ENCODE measurements around the gene NDUFAF2.

NDUFAF2 gene

GRCh38 chr5:61159070-61159469 is 214.1 kb downstream of the NDUFAF2 start:
- Histone ChIP-seq H2AFZ (ENCODE audit: low read depth, low read length) (no peak overlapping the region), H4K20me1 (ENCODE audit: insufficient read depth, low read length) (no peaks in the 10 kb centered on the region), H3K4me3 (ENCODE audit: low read depth in 1 of 2, low read length in 2 of 2) (no peak overlapping the region), H3K4me2 (ENCODE audit: insufficient read depth, low read length) (no peak overlapping the region), H3K27ac (ENCODE audit: low read length) (no peak overlapping the region), H3K4me1 (ENCODE audit: insufficient read depth, low read length) (peaks cover 20% of the 10 kb centered on the region), H3K36me3 (ENCODE audit: insufficient read depth, low read length) (peaks cover 10% of the 10 kb centered on the region), H3K9me3 (ENCODE audit: insufficient read depth, low read length, severe bottlenecking) (no peaks in the 10 kb centered on the region), H3K9ac (ENCODE audit: low read depth, low read length) (no peak overlapping the region), H3K27me3 (ENCODE audit: insufficient read depth, low read length, poor library complexity) (no peaks in the 10 kb centered on the region), H3K79me2 (ENCODE audit: insufficient read depth, low read length) (peaks cover 25% of the 10 kb centered on the region)
- no peak for TF ChIP-seq EZH2 (IDR thresholded peaks at IDR 0.05; ENCODE audit: borderline replicate concordance, low read depth, low read length, severe bottlenecking)
- TF ChIP-seq CTCF (IDR thresholded peaks at IDR 0.05; ENCODE audit: borderline replicate concordance, extremely low read depth, low read length, poor library complexity, severe bottlenecking) = no peak
- DNase-seq (no peak), ATAC-seq (ENCODE audit: insufficient read depth, low read depth) (no peak)

GRCh38 chr5:61159836-61160235 is 214.8 kb downstream of the NDUFAF2 start:
- Histone ChIP-seq H3K79me2 (ENCODE audit: insufficient read depth, low read length) (peaks cover 25% of the 10 kb centered on the region), H4K20me1 (ENCODE audit: insufficient read depth, low read length) (no peaks in the 10 kb centered on the region), H3K27me3 (ENCODE audit: insufficient read depth, low read length, poor library complexity) (no peaks in the 10 kb centered on the region), H3K9me3 (ENCODE audit: insufficient read depth, low read length, severe bottlenecking) (no peaks in the 10 kb centered on the region), H3K4me3 (ENCODE audit: low read depth in 1 of 2, low read length in 2 of 2) (no peak overlapping the region), H2AFZ (ENCODE audit: low read depth, low read length) (no peak overlapping the region), H3K27ac (ENCODE audit: low read length) (no peak overlapping the region), H3K4me1 (ENCODE audit: insufficient read depth, low read length) (peaks cover 20% of the 10 kb centered on the region), H3K9ac (ENCODE audit: low read depth, low read length) (no peak overlapping the region), H3K4me2 (ENCODE audit: insufficient read depth, low read length) (0 out of 2 replicates have a peak overlapping the region, but pooled peaks have one; percentile 20), H3K36me3 (ENCODE audit: insufficient read depth, low read length) (peaks cover 10% of the 10 kb centered on the region)
- TF ChIP-seq EZH2 (IDR thresholded peaks at IDR 0.05; ENCODE audit: borderline replicate concordance, low read depth, low read length, severe bottlenecking) = no peak
- no peak for DNase-seq
- no peak for ATAC-seq (ENCODE audit: insufficient read depth, low read depth)

GRCh38 chr5:61160497-61160896 is 215.5 kb downstream of the NDUFAF2 start:
- H3K79me2 ChIP-seq (ENCODE audit: insufficient read depth, low read length) = peaks cover 25% of the 10 kb centered on the region
- H3K4me3 ChIP-seq (ENCODE audit: low read depth in 1 of 2, low read length in 2 of 2) = peak overlapping the region in 1 of 2 experiments; percentile 80; a peak in 1 of 4 replicates
- ATAC-seq (ENCODE audit: insufficient read depth, low read depth) = no peak
- peaks cover 20% of the 10 kb centered on the region for H3K4me1 ChIP-seq (ENCODE audit: insufficient read depth, low read length)
- no peak overlapping the region for H2AFZ ChIP-seq (ENCODE audit: low read depth, low read length)
- H3K9ac ChIP-seq (ENCODE audit: low read depth, low read length) = no peak overlapping the region
- H3K9me3 ChIP-seq (ENCODE audit: insufficient read depth, low read length, severe bottlenecking) = no peaks in the 10 kb centered on the region
- H3K4me2 ChIP-seq (ENCODE audit: insufficient read depth, low read length) = peak overlapping the region; percentile 63; the same call in 1 of the 2 replicates
- TF ChIP-seq EZH2 (IDR thresholded peaks at IDR 0.05; ENCODE audit: borderline replicate concordance, low read depth, low read length, severe bottlenecking) = no peak
- TF ChIP-seq CTCF (IDR thresholded peaks at IDR 0.05; ENCODE audit: borderline replicate concordance, extremely low read depth, low read length, poor library complexity, severe bottlenecking) = no peak
- H3K27me3 ChIP-seq (ENCODE audit: insufficient read depth, low read length, poor library complexity) = no peaks in the 10 kb centered on the region
- no peak for DNase-seq
- H3K27ac ChIP-seq (ENCODE audit: low read length) = no peak overlapping the region
- no peaks in the 10 kb centered on the region for H4K20me1 ChIP-seq (ENCODE audit: insufficient read depth, low read length)
- H3K36me3 ChIP-seq (ENCODE audit: insufficient read depth, low read length) = peaks cover 10% of the 10 kb centered on the region

GRCh38 chr5:61162010-61162831 is 217.2 kb downstream of the NDUFAF2 start, which contains the start of gene SMIM15:
Gene SMIM15 (minus strand): TSS chr5:61162468. CDS start chr5:61160171, 2,297 bp downstream.
- ATAC-seq (ENCODE audit: insufficient read depth, low read depth) (peak; percentile 92), DNase-seq (peak; percentile 73)
- Histone ChIP-seq H3K4me3 (ENCODE audit: low read depth in 1 of 2, low read length in 2 of 2) (peak within 1 kb of the TSS; percentile 26 to 80; a peak in 3 of 4 replicates), H2AFZ (ENCODE audit: low read depth, low read length) (peak within 1 kb of the TSS; percentile 94), H3K4me2 (ENCODE audit: insufficient read depth, low read length) (peak within 1 kb of the TSS; percentile 63), H3K36me3 (ENCODE audit: insufficient read depth, low read length) (peaks cover 10% of the 10 kb centered on the region), H3K27ac (ENCODE audit: low read length) (peak within 1 kb of the TSS; percentile 85), H4K20me1 (ENCODE audit: insufficient read depth, low read length) (no peaks in the 10 kb centered on the region), H3K4me1 (ENCODE audit: insufficient read depth, low read length) (peaks cover 20% of the 10 kb centered on the region), H3K9ac (ENCODE audit: low read depth, low read length) (peak within 1 kb of the TSS; percentile 86), H3K9me3 (ENCODE audit: insufficient read depth, low read length, severe bottlenecking) (no peaks in the 10 kb centered on the region), H3K27me3 (ENCODE audit: insufficient read depth, low read length, poor library complexity) (no peaks in the 10 kb centered on the region), H3K79me2 (ENCODE audit: insufficient read depth, low read length) (peaks cover 25% of the 10 kb centered on the region)
- TF ChIP-seq EZH2 (IDR thresholded peaks at IDR 0.05; ENCODE audit: borderline replicate concordance, low read depth, low read length, severe bottlenecking) = no peak
- TF ChIP-seq CTCF (IDR thresholded peaks at IDR 0.05; ENCODE audit: borderline replicate concordance, extremely low read depth, low read length, poor library complexity, severe bottlenecking) = no peak
